Astrocyte (in vitro differentiated cells and primary cell): ENCODE measurements around the gene RAB36. TPM values are rescaled to one million over a fixed set of nuclear protein-coding genes. Genes with fewer than 3 reads are reported as not detected.
A peak's percentile ranks its signal among the peaks of the same experiment; 100 is the strongest.

Experiments used
- DNase-seq: peaks from one replicate; pipeline ENCODE4 v3.0.0-alpha.2; 2010; ENCODE audit warnings: low read depth
- FAIRE-seq: peaks from 2 replicates; lab custom pipeline; 2011; peaks lifted over from hg19 to GRCh38; lab: Jason Lieb, UNC
- H2AFZ ChIP-seq: 2 replicates; pipeline ENCODE4 v1.6.0; 2012; ENCODE audit warnings: low read depth, low read length, inconsistent platforms
- H3K27ac ChIP-seq: 2 replicates; pipeline ENCODE4 v1.5.1; 2011; ENCODE audit warnings: low read depth, low read length, inconsistent platforms
- H3K27me3 ChIP-seq: 2 replicates; pipeline ENCODE4 v1.6.0; 2011; ENCODE audit warnings: low read length, inconsistent platforms; ENCODE audit not compliant: insufficient read depth
- H3K36me3 ChIP-seq: 2 replicates; pipeline ENCODE4 v1.5.1; 2011; ENCODE audit warnings: low read length, inconsistent platforms; ENCODE audit not compliant: insufficient read depth
- H3K4me1 ChIP-seq: 2 replicates; pipeline ENCODE4 v1.5.1; 2011; ENCODE audit warnings: low read length, inconsistent platforms; ENCODE audit not compliant: insufficient read depth
- H3K4me2 ChIP-seq: 2 replicates; pipeline ENCODE4 v1.6.0; 2012; ENCODE audit warnings: low read length, inconsistent platforms
- H3K4me3 ChIP-seq: 2 replicates; pipeline ENCODE4 v1.5.1; 2011; ENCODE audit warnings: low read depth, mild to moderate bottlenecking, low read length, inconsistent platforms; ENCODE audit not compliant: insufficient read depth
- H3K79me2 ChIP-seq: 2 replicates; pipeline ENCODE4 v1.6.0; 2012; ENCODE audit warnings: mild to moderate bottlenecking, low read length, inconsistent platforms; ENCODE audit not compliant: insufficient read depth
- H3K9ac ChIP-seq: 2 replicates; pipeline ENCODE4 v1.6.0; 2012; ENCODE audit warnings: mild to moderate bottlenecking, low read length, inconsistent platforms
- H3K9me3 ChIP-seq: 2 replicates; pipeline ENCODE4 v1.5.1; 2012; ENCODE audit warnings: low read depth, mild to moderate bottlenecking, low read length, inconsistent platforms; ENCODE audit not compliant: insufficient read depth
- H4K20me1 ChIP-seq: 2 replicates; pipeline ENCODE4 v1.6.0; 2012; ENCODE audit warnings: low read length, inconsistent platforms; ENCODE audit not compliant: insufficient read depth
- H3K27ac Mint-ChIP-seq: one replicate; pipeline ENCODE4 v1.8.0; 2021; ENCODE audit warnings: mild to moderate bottlenecking, mixed read lengths; ENCODE audit not compliant: unreplicated experiment
- H3K27me3 Mint-ChIP-seq: one replicate; pipeline ENCODE4 v1.8.0; 2021; ENCODE audit warnings: low read depth, mixed read lengths; ENCODE audit not compliant: unreplicated experiment
- H3K36me3 Mint-ChIP-seq: one replicate; pipeline ENCODE4 v1.8.0; 2021; ENCODE audit warnings: low read depth, mixed read lengths; ENCODE audit not compliant: unreplicated experiment
- H3K4me1 Mint-ChIP-seq: one replicate; pipeline ENCODE4 v1.8.0; 2021; ENCODE audit warnings: low read depth, mixed read lengths; ENCODE audit not compliant: unreplicated experiment
- H3K4me3 Mint-ChIP-seq: one replicate; pipeline ENCODE4 v1.8.0; 2021; ENCODE audit warnings: mild to moderate bottlenecking, moderate library complexity, mixed read lengths; ENCODE audit not compliant: unreplicated experiment
- H3K9me3 Mint-ChIP-seq: one replicate; pipeline ENCODE4 v1.8.0; 2021; ENCODE audit warnings: mild to moderate bottlenecking, mixed read lengths; ENCODE audit not compliant: unreplicated experiment
- EZH2 ChIP-seq: IDR thresholded peaks from 2 replicates; pipeline ENCODE4 v1.6.1; 2012; ENCODE audit warnings: mild to moderate bottlenecking, low read length, inconsistent platforms; ENCODE audit not compliant: insufficient read depth
- total RNA-seq: library from RNA; stranded (reverse); gene quantifications from 2 replicates; pipeline ENCODE4 v1.2.1, GENCODE V29; 2021
- TF ChIP-seq, protein P1 (sequence below): IDR thresholded peaks from 2 replicates; pipeline ENCODE4 v1.5.1; 2011; ENCODE audit warnings: low read depth, mild to moderate bottlenecking, inconsistent platforms, low read length, moderate library complexity; ENCODE audit not compliant: insufficient read depth

The RAB36 gene
- total RNA-seq, 1 donor from 2014 or later = 5.2 TPM

DNA sequence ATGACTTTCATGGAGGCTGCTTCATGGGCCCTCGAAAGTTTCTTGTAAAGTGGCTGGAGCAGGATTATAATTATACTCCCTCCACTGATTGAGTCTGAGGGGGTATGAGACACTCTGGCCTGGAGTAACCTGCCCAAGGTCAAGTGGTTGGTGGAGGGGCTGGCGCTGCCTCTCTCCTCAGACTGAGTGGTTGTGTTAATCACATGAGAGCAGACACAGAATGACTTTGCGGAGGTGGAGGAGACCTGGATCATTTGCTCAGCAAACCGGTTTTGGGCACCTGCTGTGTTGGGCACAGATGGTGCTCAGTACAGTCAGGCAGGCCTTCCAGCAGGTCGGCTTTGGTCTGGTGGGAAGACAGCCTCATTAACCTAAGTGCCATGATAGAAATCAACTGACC lies 46.9 kb downstream of the RAB36 start:
- no peaks in the 10 kb centered on the region for H3K9me3 Mint-ChIP-seq
- H3K36me3 Mint-ChIP-seq = peaks cover 6% of the 10 kb centered on the region
- FAIRE-seq (no peak), DNase-seq (no peak)
- Histone ChIP-seq H3K4me3 (no peak overlapping the region), H3K27me3 (no peaks in the 10 kb centered on the region), H3K4me2 (no peak overlapping the region), H3K9ac (no peak overlapping the region), H3K9me3 (no peaks in the 10 kb centered on the region), H2AFZ (no peak overlapping the region), H3K36me3 (peaks cover 2% of the 10 kb centered on the region), H4K20me1 (peaks cover 86% of the 10 kb centered on the region), H3K79me2 (peaks cover 84% of the 10 kb centered on the region), H3K4me1 (peaks cover 10% of the 10 kb centered on the region), H3K27ac (no peak overlapping the region)
- no peak overlapping the region for H3K27ac Mint-ChIP-seq
- H3K4me1 Mint-ChIP-seq = peaks cover 7% of the 10 kb centered on the region
- no peak for TF ChIP-seq EZH2
- TF ChIP-seq, protein P1, sequence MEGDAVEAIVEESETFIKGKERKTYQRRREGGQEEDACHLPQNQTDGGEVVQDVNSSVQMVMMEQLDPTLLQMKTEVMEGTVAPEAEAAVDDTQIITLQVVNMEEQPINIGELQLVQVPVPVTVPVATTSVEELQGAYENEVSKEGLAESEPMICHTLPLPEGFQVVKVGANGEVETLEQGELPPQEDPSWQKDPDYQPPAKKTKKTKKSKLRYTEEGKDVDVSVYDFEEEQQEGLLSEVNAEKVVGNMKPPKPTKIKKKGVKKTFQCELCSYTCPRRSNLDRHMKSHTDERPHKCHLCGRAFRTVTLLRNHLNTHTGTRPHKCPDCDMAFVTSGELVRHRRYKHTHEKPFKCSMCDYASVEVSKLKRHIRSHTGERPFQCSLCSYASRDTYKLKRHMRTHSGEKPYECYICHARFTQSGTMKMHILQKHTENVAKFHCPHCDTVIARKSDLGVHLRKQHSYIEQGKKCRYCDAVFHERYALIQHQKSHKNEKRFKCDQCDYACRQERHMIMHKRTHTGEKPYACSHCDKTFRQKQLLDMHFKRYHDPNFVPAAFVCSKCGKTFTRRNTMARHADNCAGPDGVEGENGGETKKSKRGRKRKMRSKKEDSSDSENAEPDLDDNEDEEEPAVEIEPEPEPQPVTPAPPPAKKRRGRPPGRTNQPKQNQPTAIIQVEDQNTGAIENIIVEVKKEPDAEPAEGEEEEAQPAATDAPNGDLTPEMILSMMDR = no peak
- no peaks in the 10 kb centered on the region for H3K27me3 Mint-ChIP-seq
- H3K4me3 Mint-ChIP-seq = no peak overlapping the region

DNA sequence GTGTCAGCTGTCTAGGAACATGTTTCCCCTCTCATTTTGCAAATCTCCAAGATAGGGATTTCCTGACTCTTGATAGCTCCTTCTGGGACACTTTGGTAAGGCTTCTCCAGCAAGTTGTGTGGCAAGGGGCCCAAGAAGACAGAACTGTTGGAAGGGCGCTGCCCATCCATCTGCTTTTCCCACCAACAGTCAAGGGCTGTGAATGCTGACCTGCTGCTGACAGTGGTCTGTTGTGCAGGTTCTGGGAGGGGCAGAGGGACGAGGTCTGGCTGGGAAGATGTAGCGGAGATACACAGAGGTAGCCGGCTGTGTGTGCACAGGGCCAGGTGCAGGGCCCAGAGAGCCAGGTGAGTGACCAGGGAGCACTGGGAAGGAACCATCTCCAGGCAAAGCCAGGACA lies 47.3 kb downstream of the RAB36 start:
- H3K4me1 Mint-ChIP-seq = peaks cover 7% of the 10 kb centered on the region
- H3K27ac Mint-ChIP-seq = no peak overlapping the region
- no peak overlapping the region for H3K4me3 Mint-ChIP-seq
- no peak overlapping the region for H2AFZ ChIP-seq
- peaks cover 84% of the 10 kb centered on the region for H4K20me1 ChIP-seq
- H3K79me2 ChIP-seq = peaks cover 84% of the 10 kb centered on the region
- H3K36me3 ChIP-seq = peaks cover 2% of the 10 kb centered on the region
- peaks cover 4% of the 10 kb centered on the region for H3K36me3 Mint-ChIP-seq
- DNase-seq (no peak), FAIRE-seq (no peak)
- no peaks in the 10 kb centered on the region for H3K27me3 ChIP-seq
- no peak for TF ChIP-seq EZH2
- TF ChIP-seq, protein P1 = no peak
- no peak overlapping the region for H3K27ac ChIP-seq
- no peaks in the 10 kb centered on the region for H3K9me3 ChIP-seq
- peaks cover 8% of the 10 kb centered on the region for H3K4me1 ChIP-seq
- no peaks in the 10 kb centered on the region for H3K27me3 Mint-ChIP-seq
- no peak overlapping the region for H3K9ac ChIP-seq
- no peak overlapping the region for H3K4me3 ChIP-seq
- H3K9me3 Mint-ChIP-seq = no peaks in the 10 kb centered on the region
- H3K4me2 ChIP-seq = no peak overlapping the region

DNA sequence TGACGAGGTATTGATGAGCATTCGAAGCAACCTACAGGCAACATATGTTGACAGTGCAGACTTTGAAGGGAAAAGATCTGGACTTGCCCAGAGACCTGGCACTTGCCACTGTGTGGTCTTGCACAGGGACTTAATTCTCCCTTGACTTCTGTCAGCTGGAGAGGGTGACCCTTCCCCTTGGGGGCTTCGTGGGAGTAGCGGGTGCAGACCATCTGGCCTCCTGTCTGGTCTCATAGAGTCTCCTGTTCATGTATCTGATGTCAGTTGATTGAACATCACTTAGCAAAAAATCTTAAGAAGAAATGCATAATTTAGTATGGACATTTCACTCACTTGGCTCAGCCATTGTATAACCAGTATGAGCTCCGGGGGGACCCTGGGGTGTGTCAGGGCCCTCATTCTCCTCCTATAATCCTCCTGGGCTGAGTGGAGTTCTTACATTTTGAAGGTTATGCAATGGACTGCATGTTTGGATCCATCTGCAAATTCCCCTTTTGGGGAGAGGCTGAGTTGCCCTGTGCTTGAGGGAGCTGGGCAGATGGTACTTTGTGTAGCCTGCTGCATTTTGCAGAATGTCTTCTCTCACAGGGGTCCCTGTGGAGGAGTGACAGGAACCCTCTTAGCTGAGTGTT lies 48.0 kb downstream of the RAB36 start:
- Histone ChIP-seq H3K27me3 (no peaks in the 10 kb centered on the region), H3K9me3 (no peaks in the 10 kb centered on the region), H3K4me3 (no peak overlapping the region), H3K27ac (no peak overlapping the region), H3K79me2 (peaks cover 84% of the 10 kb centered on the region), H3K4me2 (no peak overlapping the region), H2AFZ (no peak overlapping the region), H4K20me1 (peaks cover 84% of the 10 kb centered on the region), H3K4me1 (peaks cover under 1% of the 10 kb centered on the region), H3K9ac (no peak overlapping the region), H3K36me3 (peaks cover 2% of the 10 kb centered on the region)
- no peaks in the 10 kb centered on the region for H3K9me3 Mint-ChIP-seq
- H3K4me1 Mint-ChIP-seq = peaks cover 6% of the 10 kb centered on the region
- DNase-seq = no peak
- no peak for TF ChIP-seq EZH2
- TF ChIP-seq, protein P1 = no peak
- no peak for FAIRE-seq
- H3K27ac Mint-ChIP-seq = peak overlapping the region; percentile 62
- H3K36me3 Mint-ChIP-seq = no peaks in the 10 kb centered on the region
- H3K4me3 Mint-ChIP-seq = no peak overlapping the region
- no peaks in the 10 kb centered on the region for H3K27me3 Mint-ChIP-seq
